ENCODE data around the gene TBX2. TPM values are rescaled to one million over a fixed set of nuclear protein-coding genes. Genes with fewer than 3 reads are reported as not detected.
"Not testable (repeated sequence)": the region's sequence is repeated elsewhere in the genome, so short reads cannot be mapped to it uniquely, and the experiment has no call there.

TBX2 gene
- total and polyA plus RNA-seq, 2 experiments from 2014 or later: 212 to 228 TPM

GRCh38 chr17:61440697-61441096 is 41.1 kb downstream of the TBX2 start:
- Histone ChIP-seq H3K27me3 (peaks cover 2% of the 10 kb centered on the region), H3K9me3 (ENCODE audit: low read depth) (no peaks in the 10 kb centered on the region), H3K4me3 (no peak overlapping the region), H3K36me3 (no peaks in the 10 kb centered on the region), H3K4me1 (ENCODE audit: low read depth) (no peaks in the 10 kb centered on the region), H3K27ac (no peak overlapping the region)
- no peak for TF ChIP-seq CTCF (IDR thresholded peaks at IDR 0.05; ENCODE audit: low read depth, low read length)
- no peak for DNase-seq (ENCODE audit: low read depth in 1 of 2, low spot score in 1 of 2)

- DNase-seq (ENCODE audit: low read depth in 1 of 2, low spot score in 1 of 2); H3K9me3 ChIP-seq (ENCODE audit: low read depth); H3K4me1 ChIP-seq (ENCODE audit: low read depth); H3K4me3 ChIP-seq; H3K27me3 ChIP-seq; H3K36me3 ChIP-seq; H3K27ac ChIP-seq: not testable (repeated sequence)
These were observed 41.9 kb downstream of the TBX2 start for GRCh38 chr17:61441507-61441906.

- Histone ChIP-seq H3K4me3 (no peak overlapping the region), H3K27ac (no peak overlapping the region), H3K9me3 (ENCODE audit: low read depth) (no peaks in the 10 kb centered on the region), H3K36me3 (no peaks in the 10 kb centered on the region), H3K4me1 (ENCODE audit: low read depth) (no peaks in the 10 kb centered on the region), H3K27me3 (peaks cover 6% of the 10 kb centered on the region)
- DNase-seq (ENCODE audit: low read depth in 1 of 2, low spot score in 1 of 2): no peak
- TF ChIP-seq CTCF (IDR thresholded peaks at IDR 0.05; ENCODE audit: low read depth, low read length): no peak
These were observed 42.6 kb downstream of the TBX2 start for GRCh38 chr17:61442136-61442775.

- H3K27ac ChIP-seq: no peak overlapping the region
These were observed 43.3 kb downstream of the TBX2 start for GRCh38 chr17:61442878-61443474.

GRCh38 chr17:61443475-61443882 is 43.8 kb downstream of the TBX2 start:
- no peaks in the 10 kb centered on the region for H3K9me3 ChIP-seq (ENCODE audit: low read depth)
- H3K4me3 ChIP-seq: no peak overlapping the region
- H3K4me1 ChIP-seq (ENCODE audit: low read depth): no peaks in the 10 kb centered on the region
- TF ChIP-seq CTCF (IDR thresholded peaks at IDR 0.05; ENCODE audit: low read depth, low read length): no peak
- H3K27ac ChIP-seq: no peak overlapping the region
- H3K27me3 ChIP-seq: peaks cover 18% of the 10 kb centered on the region
- no peaks in the 10 kb centered on the region for H3K36me3 ChIP-seq
- DNase-seq (ENCODE audit: low read depth in 1 of 2, low spot score in 1 of 2): no peak

More at GRCh38 chr17:61442878-61443474, 43.3 kb downstream of the TBX2 start:
- Histone ChIP-seq H3K36me3 (no peaks in the 10 kb centered on the region), H3K9me3 (ENCODE audit: low read depth) (no peaks in the 10 kb centered on the region), H3K27me3 (peaks cover 13% of the 10 kb centered on the region), H3K4me1 (ENCODE audit: low read depth) (no peaks in the 10 kb centered on the region), H3K4me3 (no peak overlapping the region)
- no peak for DNase-seq (ENCODE audit: low read depth in 1 of 2, low spot score in 1 of 2)
- no peak for TF ChIP-seq CTCF (IDR thresholded peaks at IDR 0.05; ENCODE audit: low read depth, low read length)

- Histone ChIP-seq H3K27ac (no peak overlapping the region), H3K4me1 (ENCODE audit: low read depth) (no peaks in the 10 kb centered on the region), H3K36me3 (no peaks in the 10 kb centered on the region), H3K9me3 (ENCODE audit: low read depth) (no peaks in the 10 kb centered on the region), H3K27me3 (peaks cover 22% of the 10 kb centered on the region), H3K4me3 (no peak overlapping the region)
- TF ChIP-seq CTCF (IDR thresholded peaks at IDR 0.05; ENCODE audit: low read depth, low read length): no peak
- no peak for DNase-seq (ENCODE audit: low read depth in 1 of 2, low spot score in 1 of 2)
These were observed 44.4 kb downstream of the TBX2 start for GRCh38 chr17:61444075-61444474.

Measured in cardiac muscle cell (in vitro differentiated cells and primary cell).